Trophoblast cell (in vitro differentiated cells and primary cell): Measurements from ENCODE around the gene KRT75.
A peak's percentile ranks its signal among the peaks of the same experiment; 100 is the strongest.

Experiments
- DNase-seq, 2 donors: peaks; one replicate each; pipeline ENCODE4 v3.0.0-alpha.2; 2016
- H2AFZ ChIP-seq: 2 replicates; pipeline ENCODE4 v1.6.1; 2013; ENCODE audit warnings: low read length, moderate library complexity, mild to moderate bottlenecking; ENCODE audit not compliant: insufficient read depth, poor library complexity
- H2AK5ac ChIP-seq: 2 replicates; pipeline ENCODE4 v1.6.1; 2013; ENCODE audit warnings: mild to moderate bottlenecking, low read length
- H2BK120ac ChIP-seq: 2 replicates; pipeline ENCODE4 v1.6.1; 2013; ENCODE audit warnings: low read length, mild to moderate bottlenecking, moderate library complexity; ENCODE audit not compliant: insufficient read depth, poor library complexity
- H2BK12ac ChIP-seq: 2 replicates; pipeline ENCODE4 v1.6.1; 2013; ENCODE audit warnings: mild to moderate bottlenecking, low read length, moderate library complexity
- H2BK5ac ChIP-seq: 2 replicates; pipeline ENCODE4 v1.6.1; 2013; ENCODE audit warnings: low read length, low read depth, moderate library complexity, mild to moderate bottlenecking; ENCODE audit not compliant: poor library complexity
- H3K14ac ChIP-seq: 2 replicates; pipeline ENCODE4 v1.6.1; 2013; ENCODE audit warnings: mild to moderate bottlenecking, low read length
- H3K18ac ChIP-seq: 2 replicates; pipeline ENCODE4 v1.6.1; 2013; ENCODE audit warnings: mild to moderate bottlenecking, low read length
- H3K23ac ChIP-seq: 2 replicates; pipeline ENCODE4 v1.6.1; 2013; ENCODE audit warnings: low read length
- H3K27ac ChIP-seq: 2 replicates; pipeline ENCODE4 v1.5.1; 2013; ENCODE audit warnings: low read depth, mild to moderate bottlenecking, inconsistent platforms, low read length, moderate library complexity
- H3K27me3 ChIP-seq: 2 replicates; pipeline ENCODE4 v1.6.1; 2013; ENCODE audit warnings: inconsistent platforms, mild to moderate bottlenecking, low read length, moderate library complexity; ENCODE audit not compliant: insufficient read depth
- H3K36me3 ChIP-seq, 2 experiments: 1 replicate in 1 of 2; 2 replicates in 1 of 2; pipeline ENCODE4 v1.6.1; 2013; ENCODE audit warnings: low read length in 2 of 2, mild to moderate bottlenecking in 2 of 2, moderate library complexity in 1 of 2; ENCODE audit not compliant: insufficient read depth in 2 of 2, control insufficient read depth in 1 of 2
- H3K4ac ChIP-seq: 2 replicates; pipeline ENCODE4 v1.6.1; 2013; ENCODE audit warnings: low read depth, mild to moderate bottlenecking, low read length, moderate library complexity
- H3K4me1 ChIP-seq, 2 experiments: 1 replicate in 1 of 2; 2 replicates in 1 of 2; pipeline ENCODE4 v1.6.1; 2013; ENCODE audit warnings: low read length in 2 of 2, mild to moderate bottlenecking in 2 of 2, moderate library complexity in 1 of 2; ENCODE audit not compliant: insufficient read depth in 2 of 2, control insufficient read depth in 1 of 2
- H3K4me2 ChIP-seq: 2 replicates; pipeline ENCODE4 v1.6.1; 2013; ENCODE audit warnings: inconsistent platforms, mild to moderate bottlenecking, low read length, moderate library complexity
- H3K4me3 ChIP-seq: 2 replicates; pipeline ENCODE4 v1.5.1; 2013; ENCODE audit warnings: mild to moderate bottlenecking, low read depth, low read length, inconsistent platforms
- H3K79me1 ChIP-seq: one replicate; pipeline ENCODE4 v1.6.1; 2013; ENCODE audit warnings: low read length
- H3K79me2 ChIP-seq: 2 replicates; pipeline ENCODE4 v1.6.1; 2013; ENCODE audit warnings: low read length, mild to moderate bottlenecking; ENCODE audit not compliant: control insufficient read depth, insufficient read depth, poor library complexity
- H3K9ac ChIP-seq: 2 replicates; pipeline ENCODE4 v1.6.1; 2013; ENCODE audit warnings: mild to moderate bottlenecking, low read length
- H3K9me3 ChIP-seq: 2 replicates; pipeline ENCODE4 v1.6.1; 2013; ENCODE audit warnings: low read depth, mild to moderate bottlenecking, control low read depth, inconsistent platforms, low read length; ENCODE audit not compliant: insufficient read depth
- H4K12ac ChIP-seq: 2 replicates; pipeline ENCODE4 v1.6.1; 2013; ENCODE audit warnings: low read depth, mild to moderate bottlenecking, low read length, moderate library complexity
- H4K8ac ChIP-seq: 2 replicates; pipeline ENCODE4 v1.6.1; 2013; ENCODE audit warnings: low read depth, mild to moderate bottlenecking, low read length, moderate library complexity
- H4K91ac ChIP-seq: one replicate; pipeline ENCODE4 v1.6.1; 2013; ENCODE audit warnings: low read depth, mild to moderate bottlenecking, low read length, moderate library complexity
- WGBS: extraction: QIAGEN DNeasy Blood & Tissue Kit; methylation state at CpG from one replicate; pipeline ENCODE4 v1.1.7; 2013; ENCODE audit warnings: missing lambda C conversion rate; ENCODE audit not compliant: insufficient read length, insufficient coverage; ENCODE audit errors: extremely low coverage; 5-methylcytosine and 5-hydroxymethylcytosine counted together

KRT75 gene

DNA sequence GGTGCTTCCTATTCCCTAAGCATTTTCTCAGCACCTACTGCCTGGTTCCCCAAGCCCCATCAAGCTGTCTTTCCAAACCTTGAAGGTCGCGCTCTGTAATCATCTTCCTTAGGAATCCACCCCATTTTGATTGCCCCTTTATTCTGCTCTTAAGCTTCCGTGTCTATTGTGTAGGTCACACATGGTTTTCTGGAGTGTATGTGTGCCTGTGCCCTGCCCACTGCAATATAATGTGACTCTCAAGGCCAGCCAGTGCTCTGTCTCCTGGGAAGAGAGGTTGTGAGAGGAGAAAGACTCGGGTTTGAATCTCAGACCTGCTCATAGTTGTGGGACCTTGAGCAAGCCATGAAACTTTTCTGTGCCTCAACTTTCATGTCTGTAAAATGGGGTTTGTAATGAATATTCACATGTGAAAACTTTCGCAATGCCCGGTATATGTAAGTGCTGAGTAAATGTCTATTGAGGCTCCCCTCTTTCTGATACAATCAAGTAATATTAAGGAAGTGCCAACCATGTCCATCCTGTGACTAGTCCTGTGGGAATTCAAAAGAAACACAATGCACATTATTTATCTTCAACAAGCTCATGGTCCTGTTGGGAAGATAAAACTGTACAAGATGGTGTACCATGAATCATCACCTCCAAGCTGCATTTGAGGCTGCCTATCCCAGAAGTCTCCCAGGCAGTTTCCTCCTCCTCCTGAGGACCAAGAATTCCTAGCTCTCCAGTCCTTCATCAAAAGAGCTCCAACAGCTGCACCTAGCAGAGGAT lies 774 bp upstream of the KRT75 start:
- peaks cover 2% of the 10 kb centered on the region for H3K79me2 ChIP-seq
- no peak overlapping the region for H3K9ac ChIP-seq
- H3K79me1 ChIP-seq: peaks cover 34% of the 10 kb centered on the region
- H3K18ac ChIP-seq: no peak overlapping the region
- peaks cover 23 to 30% of the 10 kb centered on the region in 2 experiments for H3K4me1 ChIP-seq
- no peak overlapping the region for H3K4me3 ChIP-seq
- H3K36me3 ChIP-seq: no peaks in the 10 kb centered on the region
- peak overlapping the region; percentile 34 for H4K91ac ChIP-seq
- no peaks in the 10 kb centered on the region for H3K9me3 ChIP-seq
- no peak overlapping the region for H2AK5ac ChIP-seq
- no peak overlapping the region for H3K4ac ChIP-seq
- no peak overlapping the region for H2BK5ac ChIP-seq
- peak overlapping the region; percentile 15 for H3K14ac ChIP-seq
- no peak overlapping the region for H4K8ac ChIP-seq
- no peak for DNase-seq
- no peak overlapping the region for H2AFZ ChIP-seq
- no peak overlapping the region for H4K12ac ChIP-seq
- peak overlapping the region; percentile 75 for H2BK120ac ChIP-seq
- H2BK12ac ChIP-seq: peak overlapping the region; percentile 34
- WGBS: no CpG with 5 or more reads among the region's 6 CpGs
- no peaks in the 10 kb centered on the region for H3K27me3 ChIP-seq
- no peak overlapping the region for H3K4me2 ChIP-seq
- H3K27ac ChIP-seq: no peak overlapping the region
- no peak overlapping the region for H3K23ac ChIP-seq

- Histone ChIP-seq H3K79me1 (peaks cover 23% of the 10 kb centered on the region), H3K4ac (no peak overlapping the region), H3K4me1 (peaks cover 20 to 22% of the 10 kb centered on the region in 2 experiments), H3K79me2 (peaks cover 2% of the 10 kb centered on the region), H3K9me3 (no peaks in the 10 kb centered on the region), H3K9ac (no peak overlapping the region), H3K4me2 (no peak overlapping the region), H2BK12ac (no peak overlapping the region), H3K18ac (no peak overlapping the region), H3K27ac (no peak overlapping the region), H4K8ac (no peak overlapping the region), H2BK120ac (no peak overlapping the region), H3K4me3 (no peak overlapping the region), H4K12ac (no peak overlapping the region), H3K14ac (no peak overlapping the region), H3K27me3 (no peaks in the 10 kb centered on the region), H3K23ac (no peak overlapping the region), H2BK5ac (no peak overlapping the region), H2AK5ac (no peak overlapping the region), H3K36me3 (no peaks in the 10 kb centered on the region), H4K91ac (no peak overlapping the region), H2AFZ (no peak overlapping the region)
- no CpG with 5 or more reads among the region's 12 CpGs for WGBS
- DNase-seq: no peak
These were observed 580 bp downstream of the KRT75 start for GRCh38 chr12:52433501-52434080.

DNA sequence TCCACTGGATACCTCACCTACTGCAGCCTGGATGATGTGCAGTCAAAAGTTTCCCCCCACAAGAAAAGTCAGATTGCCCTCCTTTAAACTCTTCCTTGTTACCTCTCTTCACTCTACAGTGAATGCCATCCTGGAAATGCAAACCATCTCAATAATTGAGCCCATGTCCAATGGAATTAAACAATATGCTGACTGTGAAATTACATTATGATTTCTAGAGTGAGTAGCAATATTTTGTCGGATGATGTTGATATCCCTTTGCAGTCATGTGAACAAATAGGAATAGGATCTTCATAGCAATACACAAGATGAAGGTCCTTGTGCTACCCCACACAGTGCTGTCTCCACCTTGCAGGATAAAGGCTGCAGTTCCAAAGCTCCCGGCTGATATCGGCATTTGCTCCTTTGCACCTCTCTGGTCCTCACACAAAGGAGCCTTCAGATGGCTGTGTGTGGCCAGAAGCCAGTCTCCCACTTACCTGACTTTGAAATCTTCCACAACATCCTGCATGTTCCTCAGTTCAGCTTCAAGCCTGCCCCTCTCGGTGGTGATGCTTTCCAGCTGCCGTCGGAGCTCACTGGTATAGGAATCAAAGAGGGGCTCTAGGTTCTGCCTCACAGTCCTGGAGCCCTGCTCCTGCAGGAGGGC lies 1.5 kb downstream of the KRT75 start:
- Histone ChIP-seq H2AK5ac (no peak overlapping the region), H3K4me1 (peaks cover 18 to 20% of the 10 kb centered on the region in 2 experiments), H3K9me3 (no peaks in the 10 kb centered on the region), H3K79me1 (peaks cover 17% of the 10 kb centered on the region), H3K9ac (no peak overlapping the region), H4K12ac (no peak overlapping the region), H3K4me3 (no peak overlapping the region), H2BK5ac (no peak overlapping the region), H3K79me2 (peaks cover 2% of the 10 kb centered on the region), H2AFZ (no peak overlapping the region), H3K23ac (no peak overlapping the region), H2BK12ac (no peak overlapping the region), H4K91ac (no peak overlapping the region), H3K4ac (no peak overlapping the region), H3K27me3 (no peaks in the 10 kb centered on the region), H3K14ac (no peak overlapping the region), H2BK120ac (no peak overlapping the region), H4K8ac (no peak overlapping the region), H3K27ac (no peak overlapping the region), H3K4me2 (no peak overlapping the region), H3K36me3 (no peaks in the 10 kb centered on the region), H3K18ac (no peak overlapping the region)
- DNase-seq: no peak
- no CpG with 5 or more reads among the region's 6 CpGs for WGBS

GRCh38 chr12:52428121-52428520 lies 6.0 kb downstream of the KRT75 start:
- H2BK120ac ChIP-seq: no peak overlapping the region
- no CpG with 5 or more reads among the region's 10 CpGs for WGBS
- H2BK12ac ChIP-seq: no peak overlapping the region
- H3K9ac ChIP-seq: no peak overlapping the region
- no peak overlapping the region for H3K23ac ChIP-seq
- no peak overlapping the region for H3K14ac ChIP-seq
- no peak overlapping the region for H2AK5ac ChIP-seq
- H4K12ac ChIP-seq: no peak overlapping the region
- H3K4me1 ChIP-seq: peaks cover 17 to 19% of the 10 kb centered on the region in 2 experiments
- no peak overlapping the region for H2BK5ac ChIP-seq
- H3K79me1 ChIP-seq: peaks cover 15% of the 10 kb centered on the region
- no peak overlapping the region for H2AFZ ChIP-seq
- no peak overlapping the region for H3K27ac ChIP-seq
- no peak overlapping the region for H4K8ac ChIP-seq
- H3K4me2 ChIP-seq: no peak overlapping the region
- no peak overlapping the region for H3K4me3 ChIP-seq
- H3K18ac ChIP-seq: no peak overlapping the region
- H3K36me3 ChIP-seq: no peaks in the 10 kb centered on the region
- no peak overlapping the region for H3K4ac ChIP-seq
- H3K79me2 ChIP-seq: peaks cover 4% of the 10 kb centered on the region
- DNase-seq: peak; percentile 32 to 54
- no peaks in the 10 kb centered on the region for H3K27me3 ChIP-seq
- H4K91ac ChIP-seq: no peak overlapping the region
- no peaks in the 10 kb centered on the region for H3K9me3 ChIP-seq
